HG02571 (cell line): ENCODE measurements around the gene GNB5.
"Not testable (repeated sequence)": the region's sequence is repeated elsewhere in the genome, so short reads cannot be mapped to it uniquely, and the experiment has no call there.

ENCODE experiments used
- ATAC-seq: cut with Tn5 transposase; IDR thresholded peaks from one replicate; pipeline ENCODE4 v1.9.1; 2021; ENCODE audit warnings: mild to moderate bottlenecking, moderate library complexity; ENCODE audit not compliant: unreplicated experiment

Gene GNB5

DNA sequence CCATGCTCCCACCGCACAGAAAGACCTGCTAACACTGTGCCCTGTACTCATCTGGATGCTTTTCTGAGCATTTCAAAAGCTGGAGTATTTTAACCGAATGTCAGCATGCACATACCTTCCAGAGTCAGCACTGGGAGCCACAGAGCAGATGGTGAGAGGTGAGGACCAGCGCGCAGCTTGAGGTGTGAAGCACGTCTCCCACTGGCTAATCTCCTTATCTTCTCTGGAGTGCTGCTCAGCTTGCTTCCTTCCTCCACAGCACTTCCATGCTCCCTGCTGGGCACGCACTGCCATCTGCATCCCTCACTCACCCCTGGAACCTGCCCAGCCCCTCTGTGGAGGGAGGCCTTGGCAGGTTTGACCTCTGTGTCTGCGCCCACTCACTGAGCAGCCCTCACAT lies at the start of gene GNB5:
TSS of gene GNB5 (minus strand) at position 186 of the 400 bp plus-strand sequence. CDS start 6,716 bp downstream, outside the sequence.
- no peak for ATAC-seq

DNA sequence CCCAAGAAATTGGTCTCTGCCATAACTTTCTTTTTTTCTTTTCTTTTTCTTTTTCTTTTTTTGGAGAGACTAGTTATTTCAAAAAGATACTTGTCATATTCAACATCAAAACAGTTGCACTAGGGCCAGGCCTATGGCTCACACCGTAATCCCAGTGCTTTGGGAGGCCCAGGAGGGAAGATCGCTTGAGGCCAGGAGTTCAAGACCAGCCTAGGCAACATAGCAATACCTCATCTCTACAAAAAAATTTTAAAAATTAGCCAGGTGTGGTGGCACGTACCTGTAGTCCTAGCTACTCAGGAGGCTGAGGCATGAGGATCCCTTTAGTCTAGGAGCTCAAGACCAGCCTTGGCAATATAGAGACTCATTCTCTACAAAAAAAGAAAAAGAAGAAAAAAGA lies 49.0 kb upstream of the GNB5 start:
- no peak for ATAC-seq

DNA sequence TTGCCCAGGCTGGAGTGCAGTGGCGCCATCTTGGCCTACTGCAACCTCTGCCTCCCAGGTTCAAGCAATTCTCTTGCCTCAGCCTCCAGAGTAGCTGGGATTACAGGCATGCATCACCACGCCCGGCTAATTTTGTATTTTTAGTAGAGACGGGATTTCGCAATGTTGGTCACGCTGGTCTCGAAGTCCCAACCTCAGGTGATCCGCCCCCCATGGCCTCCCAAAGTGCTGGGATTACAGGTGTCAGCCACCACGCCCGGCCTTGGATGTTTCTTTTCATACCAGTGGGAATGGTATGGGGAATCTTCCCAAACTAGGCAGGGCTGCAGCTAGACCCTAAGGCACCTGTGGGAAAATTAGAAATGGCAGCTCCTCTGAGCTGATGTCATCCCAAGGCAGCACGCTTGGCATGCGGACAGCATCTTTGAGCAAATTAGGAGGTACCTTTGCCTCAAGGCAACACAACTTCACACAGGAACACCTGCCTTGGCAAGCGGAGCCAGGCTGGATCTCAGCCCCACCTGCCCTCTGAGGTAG lies 47.9 kb upstream of the GNB5 start:
- not testable (repeated sequence) for ATAC-seq

DNA sequence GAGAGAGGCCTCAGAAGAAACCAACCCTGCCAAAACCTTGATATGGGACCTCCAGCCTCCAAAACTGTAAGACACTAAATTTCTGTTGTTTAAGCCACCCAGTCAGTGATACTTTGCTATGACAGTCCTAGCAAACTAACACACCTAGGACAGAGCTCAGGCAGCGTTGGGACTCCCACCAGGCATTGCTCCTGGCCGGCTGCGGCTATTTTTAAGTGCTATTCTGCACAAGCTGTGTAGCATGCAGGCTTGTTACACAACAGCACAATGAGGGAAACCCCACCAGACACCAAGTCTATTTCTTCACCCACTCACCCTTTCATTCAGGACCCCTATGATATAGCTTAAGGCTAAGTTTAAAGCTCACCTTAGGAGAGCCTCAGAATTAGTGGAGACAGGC lies 47.0 kb upstream of the GNB5 start:
- ATAC-seq: no peak

DNA sequence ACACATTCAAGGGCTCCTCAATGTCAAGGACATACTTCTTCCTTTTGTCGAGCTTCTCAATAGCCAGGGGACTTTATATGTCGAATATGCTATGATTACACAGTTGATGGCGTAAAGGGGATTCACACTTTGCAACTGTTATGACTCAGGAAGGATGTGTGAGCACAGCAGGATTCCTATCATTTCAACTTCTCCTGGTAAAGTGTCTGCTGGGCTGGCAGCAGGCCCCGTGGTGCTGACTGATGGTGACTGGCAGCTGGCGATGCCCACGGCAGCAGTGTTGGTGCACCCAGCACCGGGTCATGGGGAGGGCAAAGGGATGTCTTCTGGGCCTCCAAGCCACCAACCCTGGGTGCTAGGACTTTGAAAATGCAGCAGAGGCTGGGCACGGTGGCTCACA lies 44.8 kb upstream of the GNB5 start:
- no peak for ATAC-seq

DNA sequence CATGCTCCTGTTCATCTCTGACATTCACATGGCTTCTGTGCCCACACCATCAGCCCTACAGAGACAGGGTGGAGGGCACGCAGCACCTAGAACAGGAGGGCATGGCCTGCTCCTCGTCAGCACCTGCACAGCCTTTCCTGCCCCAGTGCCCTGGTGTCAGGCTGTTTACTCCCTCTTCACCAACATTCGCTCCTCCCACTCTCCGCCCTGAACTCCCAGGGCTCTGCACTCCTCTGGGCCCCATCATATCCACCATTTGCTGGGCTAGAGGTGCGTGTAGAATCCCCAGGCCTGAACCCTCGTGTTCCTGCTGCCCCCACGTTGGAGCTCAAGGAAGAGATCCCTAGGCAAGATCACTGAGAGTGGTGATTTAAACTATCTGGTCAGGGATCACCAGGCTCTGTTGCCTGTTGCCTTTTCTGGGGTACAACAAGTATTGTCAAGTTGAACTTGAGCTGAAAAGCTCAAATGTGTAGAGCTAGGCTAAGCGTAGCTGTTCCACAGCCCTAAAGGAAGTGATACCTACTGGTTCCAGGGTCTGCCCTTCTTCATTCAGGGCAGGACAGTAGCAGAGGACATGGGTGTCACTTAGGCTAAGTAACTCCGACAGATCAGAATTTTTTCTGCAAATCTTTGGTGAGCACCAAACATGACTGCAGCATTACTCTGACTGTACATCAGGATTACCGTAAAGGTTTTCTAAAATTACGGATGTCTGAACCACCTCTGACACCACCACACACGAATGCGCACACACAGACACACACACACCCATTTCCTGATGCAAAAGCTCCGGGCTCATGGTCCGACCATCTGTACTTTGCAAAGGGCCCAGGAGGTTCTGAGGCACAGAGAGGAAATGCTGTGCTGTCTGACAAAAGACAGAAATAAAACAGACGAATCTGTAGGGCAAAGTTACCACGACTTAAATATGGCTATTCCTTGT lies 43.7 kb upstream of the GNB5 start:
- peak; percentile 43 for ATAC-seq

DNA sequence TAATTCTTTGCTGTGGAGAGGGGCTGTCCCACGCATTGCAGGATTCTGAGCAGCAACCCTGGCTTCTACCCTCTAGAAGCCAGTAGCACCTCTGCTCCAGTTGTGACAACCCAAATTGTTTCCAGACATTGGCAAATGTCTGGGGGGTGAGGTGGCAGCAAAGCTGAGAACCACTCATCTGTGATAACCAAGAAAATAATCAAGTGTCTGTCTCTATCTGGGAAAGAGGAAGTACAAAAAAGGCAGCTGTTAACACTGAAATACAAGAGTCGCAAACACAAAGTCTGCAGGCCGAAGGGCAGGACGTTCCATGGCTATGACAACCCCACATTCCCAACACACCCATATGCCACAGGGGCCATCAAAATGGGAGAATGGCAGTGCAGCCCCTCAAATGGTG lies 42.2 kb upstream of the GNB5 start:
- ATAC-seq: no peak

DNA sequence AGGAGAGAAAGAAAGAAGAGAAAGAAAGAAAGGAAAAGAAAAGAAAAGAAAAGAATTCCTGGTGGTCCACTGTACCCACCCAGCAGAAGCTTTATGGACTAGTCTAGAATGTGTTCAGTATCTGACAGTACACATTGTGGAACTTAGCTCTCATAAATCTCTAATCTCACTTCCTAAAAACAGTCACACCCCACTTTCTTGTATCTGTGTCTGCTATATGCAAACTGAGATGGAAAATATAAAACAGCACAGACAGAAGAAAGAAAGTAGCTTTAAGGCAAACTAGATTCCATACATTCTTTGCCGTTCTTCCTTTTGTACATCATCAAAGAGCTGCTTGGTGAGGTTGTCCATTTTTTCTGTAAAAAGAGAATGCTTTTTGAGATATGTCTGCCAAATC lies 41.1 kb upstream of the GNB5 start:
- peak; percentile 60 for ATAC-seq

DNA sequence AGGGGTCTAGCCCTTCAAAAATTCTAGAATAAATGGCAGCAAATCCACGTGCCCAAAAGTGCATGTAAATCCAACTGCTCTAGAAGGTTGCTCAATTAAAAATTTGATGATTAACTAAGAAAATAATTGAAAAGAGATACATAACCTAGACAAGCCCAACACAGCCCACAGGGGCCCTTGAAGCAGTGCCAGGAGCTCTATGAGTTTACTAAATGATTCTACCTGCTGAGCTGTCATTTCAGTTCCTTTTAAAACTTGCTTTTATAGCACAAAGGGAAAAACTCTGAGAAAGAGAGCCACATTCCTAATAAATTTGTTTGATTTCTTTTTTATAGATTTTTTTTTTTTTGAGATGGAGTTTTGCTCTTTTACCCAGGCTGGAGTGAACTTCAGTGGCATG lies 38.9 kb upstream of the GNB5 start:
- no peak for ATAC-seq

DNA sequence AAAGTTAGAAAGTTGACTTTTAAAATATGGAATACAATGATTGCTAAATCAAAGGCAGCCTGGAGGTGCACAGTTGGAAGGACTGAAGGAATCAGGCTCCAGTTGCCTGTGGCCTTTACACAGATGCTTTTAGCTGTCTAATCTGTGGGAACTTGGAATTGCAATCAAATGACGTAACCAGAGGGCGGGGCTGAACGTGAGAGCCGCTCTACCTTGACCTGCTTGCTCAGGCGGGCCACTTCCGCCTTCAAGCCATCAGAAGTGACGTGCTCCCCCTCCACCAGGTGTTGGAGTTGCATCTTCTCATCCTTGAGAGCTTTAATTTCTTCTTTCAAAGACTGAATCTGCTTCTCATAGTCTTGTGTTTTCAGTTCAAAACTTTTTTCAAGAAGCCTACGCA lies 37.7 kb upstream of the GNB5 start:
- ATAC-seq: no peak

DNA sequence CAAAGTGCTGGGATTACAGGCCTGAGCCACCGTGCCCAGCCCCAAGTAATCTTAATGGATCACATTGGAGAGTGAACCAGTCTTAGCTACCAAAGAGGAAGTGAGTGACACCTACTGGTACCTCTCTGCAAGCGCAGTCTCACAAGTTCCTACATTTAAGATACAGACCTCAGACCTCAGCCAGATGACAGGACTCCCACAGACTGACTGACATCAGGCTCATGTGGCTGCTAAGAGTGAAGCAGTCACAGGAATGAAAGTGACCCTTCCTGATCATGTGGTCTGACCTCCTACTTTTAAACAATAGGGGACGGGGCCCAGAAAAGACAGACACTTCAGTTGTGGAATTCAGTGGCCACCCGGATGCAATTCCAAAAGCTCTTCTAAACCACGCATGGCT lies 36.3 kb upstream of the GNB5 start:
- ATAC-seq: peak; percentile 71

DNA sequence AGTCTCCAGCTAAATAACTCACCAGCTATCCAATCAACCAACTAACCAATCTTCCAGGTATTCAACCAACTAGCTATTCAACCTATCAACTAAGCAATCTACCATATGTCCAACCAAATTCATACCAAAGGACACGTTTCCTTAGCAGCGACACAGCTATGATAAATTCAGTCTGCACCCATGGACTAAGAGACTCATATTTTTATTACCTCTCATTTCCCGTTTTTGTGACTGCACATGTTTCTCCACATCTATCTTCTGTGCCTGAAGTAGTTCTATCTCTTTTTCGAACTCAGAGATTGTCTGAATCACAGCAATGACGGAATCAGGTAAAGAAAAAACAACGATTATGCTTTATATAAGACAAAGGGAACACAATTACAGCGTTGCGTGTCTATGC lies 34.0 kb upstream of the GNB5 start:
- no peak for ATAC-seq

DNA sequence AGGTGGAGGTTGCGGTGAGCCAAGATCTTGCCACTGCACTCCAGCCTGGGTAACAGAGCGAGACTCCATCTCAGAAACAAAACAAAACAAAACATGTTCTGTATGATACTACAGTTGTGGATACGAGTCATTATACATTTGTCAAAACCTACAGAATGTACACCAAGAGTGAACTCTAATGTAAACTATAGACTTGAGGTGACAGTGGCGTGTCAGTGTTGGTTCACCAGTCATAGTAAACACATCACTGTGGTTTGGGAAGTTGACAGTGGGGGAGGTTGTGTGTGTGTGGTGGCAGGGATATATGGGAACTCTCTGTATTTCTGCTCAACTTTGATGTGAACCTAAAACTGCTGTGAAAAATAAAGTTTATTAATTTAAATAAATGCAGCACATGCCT lies 33.0 kb upstream of the GNB5 start:
- no peak for ATAC-seq

DNA sequence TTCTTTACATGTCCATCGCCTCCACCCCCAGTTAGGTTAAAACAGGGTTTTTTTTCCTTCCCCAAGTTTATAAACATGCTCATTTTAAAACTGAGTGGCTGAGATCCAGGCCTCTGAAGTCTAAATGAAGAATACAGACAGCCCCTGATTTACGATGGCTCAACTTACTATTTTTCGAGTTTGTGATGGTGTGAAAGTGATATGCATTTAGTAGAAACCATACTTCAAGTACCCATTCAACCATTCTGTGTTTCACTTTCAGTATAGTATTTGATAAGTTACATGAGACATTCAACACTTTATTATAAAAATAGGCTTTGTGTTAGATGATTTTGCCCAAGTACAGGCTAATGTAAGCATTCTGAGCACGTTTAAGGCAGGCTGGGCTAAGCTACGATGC lies 30.5 kb upstream of the GNB5 start:
- no peak for ATAC-seq

DNA sequence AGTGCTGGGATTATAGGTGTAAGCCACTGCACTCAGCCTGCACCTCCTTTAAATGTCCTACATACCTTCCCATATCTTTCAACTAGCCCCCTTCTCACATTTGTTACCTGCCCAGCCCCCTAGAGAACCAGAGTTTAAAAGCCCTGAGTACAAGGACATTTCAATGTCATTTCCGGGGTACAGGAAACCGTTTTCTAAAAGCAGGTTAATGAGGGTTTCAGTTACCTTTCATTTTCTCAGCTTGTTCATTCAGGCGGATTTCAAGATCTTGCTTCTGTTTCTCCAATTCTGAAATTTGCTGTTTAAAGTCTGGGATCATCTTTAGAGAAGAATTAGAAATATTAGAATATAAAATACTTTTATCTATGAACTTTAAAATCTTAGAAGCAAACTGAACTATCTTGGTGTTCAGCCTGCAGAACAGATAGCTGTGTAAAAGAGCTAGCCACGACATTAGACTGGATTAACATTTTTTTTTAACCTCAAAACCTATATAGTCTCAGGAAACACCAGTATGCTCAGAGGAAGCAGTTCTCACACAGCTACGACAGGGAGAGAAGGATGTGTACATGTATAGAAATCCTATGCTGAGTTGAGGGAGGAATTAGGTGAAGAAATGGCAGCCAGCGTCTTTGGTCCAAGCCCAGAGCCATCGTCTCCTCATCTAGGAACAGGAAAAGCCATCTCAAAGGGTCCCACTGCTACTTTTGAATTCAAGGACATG lies 29.9 kb upstream of the GNB5 start:
- no peak for ATAC-seq

DNA sequence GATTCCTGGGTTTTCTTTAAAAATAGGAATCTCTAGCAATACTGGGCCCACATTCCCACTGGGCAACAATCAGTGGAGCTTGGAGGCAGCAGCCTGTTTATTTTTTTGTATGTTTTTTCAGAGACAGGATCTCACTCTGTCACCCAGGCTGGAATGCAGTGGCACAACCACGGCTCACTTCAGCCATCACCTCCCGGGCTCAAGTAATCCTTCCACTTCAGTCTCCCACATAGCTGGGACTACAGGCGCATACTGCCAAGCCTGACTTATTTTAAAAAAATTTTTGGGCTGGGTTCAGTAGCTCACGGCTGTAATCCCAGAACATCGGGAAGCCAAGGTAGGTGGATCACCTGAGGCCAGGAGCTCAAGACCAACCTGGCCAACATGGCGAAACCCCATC lies 29.1 kb upstream of the GNB5 start:
- ATAC-seq: no peak

DNA sequence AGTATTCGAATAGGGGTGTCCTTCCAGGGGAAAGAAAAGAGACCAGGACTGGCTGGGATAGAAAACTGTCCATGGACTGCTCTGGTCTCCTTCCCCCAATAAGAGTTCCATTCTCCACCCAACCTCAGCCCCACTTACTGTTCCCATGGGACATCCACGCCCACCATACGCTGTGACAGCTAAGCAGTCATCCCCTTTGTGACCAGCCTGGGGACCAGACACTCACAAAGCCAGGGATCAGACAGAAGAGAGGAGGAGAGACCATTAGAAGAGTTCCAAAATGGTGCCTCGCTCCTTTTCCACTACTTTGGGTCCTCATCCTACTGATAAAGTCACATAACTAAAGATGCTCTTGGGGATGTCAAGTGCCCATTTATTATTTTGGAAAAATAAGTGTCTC lies 27.6 kb upstream of the GNB5 start:
- no peak for ATAC-seq

DNA sequence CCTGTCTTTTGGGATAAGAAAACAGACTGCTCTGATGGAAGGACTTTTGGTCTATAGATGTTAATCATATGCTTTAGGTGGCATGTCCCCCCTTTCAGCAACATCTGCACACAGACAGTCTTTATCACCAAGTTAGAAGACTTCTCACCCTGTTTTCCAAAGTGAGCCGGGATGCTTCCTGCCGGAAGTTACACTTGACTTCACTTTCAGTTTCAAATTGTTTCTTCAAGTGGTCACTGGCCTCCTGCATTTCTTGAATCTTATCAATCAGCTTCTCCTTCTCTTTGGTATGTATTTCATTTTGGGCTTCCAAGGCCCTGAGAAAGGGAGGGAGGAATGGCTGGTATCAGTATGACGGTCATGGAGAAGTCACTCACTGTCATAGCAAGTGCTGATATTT lies 27.2 kb upstream of the GNB5 start:
- ATAC-seq: no peak

DNA sequence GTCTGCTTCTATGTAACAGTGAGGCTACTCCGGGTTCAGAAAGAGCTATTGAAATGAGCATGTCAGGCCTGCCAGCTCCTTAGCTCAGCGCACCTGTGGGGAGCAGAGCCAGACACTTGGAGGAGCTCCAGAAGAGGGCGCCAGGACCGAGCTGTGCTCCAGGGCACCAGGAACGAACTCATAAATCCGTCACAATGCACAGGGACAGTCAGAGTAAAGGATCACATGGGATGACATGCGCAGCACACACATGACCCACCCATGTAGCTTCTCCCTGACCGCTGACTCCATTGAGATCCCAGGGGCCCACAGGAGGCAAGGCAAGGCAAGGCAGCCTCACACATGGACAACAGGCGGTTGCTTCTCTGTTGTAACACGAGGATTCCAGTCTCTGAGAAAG lies 26.0 kb upstream of the GNB5 start:
- ATAC-seq: no peak

DNA sequence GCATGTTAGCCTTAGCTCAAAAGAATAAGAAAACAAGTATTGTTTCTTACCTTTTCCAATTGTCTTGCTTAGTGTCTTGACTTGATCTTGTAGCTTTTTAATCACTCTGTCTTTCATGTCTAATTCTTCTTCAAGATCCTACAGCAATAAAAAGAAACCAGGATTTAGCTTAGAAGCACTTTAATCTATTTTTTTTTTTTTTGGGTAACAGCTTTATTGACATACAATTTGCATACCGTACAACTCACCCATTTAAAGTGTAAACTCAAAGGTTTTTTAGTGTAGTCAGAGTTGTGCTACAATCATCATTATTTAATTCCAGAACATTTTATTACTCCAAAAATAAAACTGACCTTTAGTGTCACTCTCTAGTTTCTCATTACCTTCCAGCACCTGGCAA lies 23.4 kb upstream of the GNB5 start:
- no peak for ATAC-seq

DNA sequence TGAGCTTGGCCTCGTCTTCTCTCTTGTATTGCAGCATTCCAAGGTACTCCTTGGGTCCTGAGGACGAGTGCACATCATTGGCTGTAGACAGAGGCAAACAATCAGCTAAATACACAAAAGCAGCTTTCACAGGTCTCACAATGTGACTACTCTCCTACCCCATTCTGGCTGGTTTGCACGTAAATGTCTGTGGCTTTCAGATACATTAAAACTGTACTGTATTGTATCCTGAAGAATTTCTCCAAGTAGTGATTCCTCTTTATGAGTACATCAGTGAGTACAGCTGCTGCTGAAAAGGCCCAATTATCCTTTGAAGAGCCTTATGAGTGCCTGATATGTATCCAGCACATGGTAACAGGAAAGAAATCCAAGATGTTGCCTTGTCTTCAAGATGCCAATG lies 22.0 kb upstream of the GNB5 start:
- ATAC-seq: no peak
